Hippocampal formation (tissue), 2 donors: ENCODE data around the gene GNG7.
A peak's percentile ranks its signal among the peaks of the same experiment; 100 is the strongest.

Experiments
- DNase-seq, 2 donors: peaks; one replicate each; lab custom pipeline; 2025; lab: John Stamatoyannopoulos, UW

The GNG7 gene

DNA sequence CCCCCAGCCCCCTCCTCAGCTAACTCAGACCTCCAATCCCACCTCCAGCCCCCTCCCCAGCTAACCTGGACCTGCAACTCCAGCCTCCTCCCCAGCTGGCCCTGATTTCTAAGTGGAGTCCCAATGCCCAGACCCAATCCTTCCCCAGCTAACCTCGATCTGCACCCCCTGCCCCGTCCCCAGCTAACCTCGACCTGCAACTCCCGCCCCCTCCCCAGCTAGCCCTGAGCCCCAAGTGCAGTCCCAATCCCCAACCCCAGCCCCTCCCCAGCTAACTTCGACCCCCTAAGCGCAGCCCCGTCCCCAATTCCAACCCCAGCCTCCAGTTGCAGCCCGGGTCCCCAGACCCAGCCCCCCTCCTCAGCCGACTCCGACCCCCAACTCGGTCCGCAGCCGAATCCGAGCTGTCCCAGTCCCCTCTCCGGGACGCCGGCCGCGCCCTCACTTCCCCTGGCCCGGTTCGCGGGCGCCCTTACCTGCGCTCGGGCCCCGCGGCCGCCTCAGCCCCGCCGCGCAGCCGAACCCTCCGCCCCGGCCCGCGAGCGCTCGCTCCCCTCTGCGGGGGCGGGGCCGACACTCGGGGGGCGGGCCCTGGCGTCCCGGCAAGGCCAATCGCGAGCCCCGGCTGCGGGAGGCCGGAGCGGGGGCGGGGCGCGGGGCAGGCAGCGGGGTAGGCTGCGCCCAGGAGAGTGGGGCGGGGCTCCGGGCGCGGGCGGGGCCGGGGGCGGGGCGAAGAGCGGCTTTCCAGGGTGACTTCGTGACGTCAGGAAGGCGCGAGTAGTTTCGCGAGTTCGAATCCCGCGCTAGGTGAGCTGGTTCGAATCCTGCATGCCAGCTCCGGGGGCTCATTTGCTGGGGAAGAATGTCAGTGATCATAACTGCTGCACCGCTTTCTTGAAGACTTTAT is at the start of gene GNG7:
GNG7 (minus strand) TSS at position 525 of the 907 bp plus-strand sequence. CDS start 182,006 bp downstream, outside the sequence.
- DNase-seq, result peak; percentile 88 to 92

- no peak for DNase-seq
Observed at GRCh38 chr19:2751438-2751830, 48.9 kb upstream of the GNG7 start.

DNA sequence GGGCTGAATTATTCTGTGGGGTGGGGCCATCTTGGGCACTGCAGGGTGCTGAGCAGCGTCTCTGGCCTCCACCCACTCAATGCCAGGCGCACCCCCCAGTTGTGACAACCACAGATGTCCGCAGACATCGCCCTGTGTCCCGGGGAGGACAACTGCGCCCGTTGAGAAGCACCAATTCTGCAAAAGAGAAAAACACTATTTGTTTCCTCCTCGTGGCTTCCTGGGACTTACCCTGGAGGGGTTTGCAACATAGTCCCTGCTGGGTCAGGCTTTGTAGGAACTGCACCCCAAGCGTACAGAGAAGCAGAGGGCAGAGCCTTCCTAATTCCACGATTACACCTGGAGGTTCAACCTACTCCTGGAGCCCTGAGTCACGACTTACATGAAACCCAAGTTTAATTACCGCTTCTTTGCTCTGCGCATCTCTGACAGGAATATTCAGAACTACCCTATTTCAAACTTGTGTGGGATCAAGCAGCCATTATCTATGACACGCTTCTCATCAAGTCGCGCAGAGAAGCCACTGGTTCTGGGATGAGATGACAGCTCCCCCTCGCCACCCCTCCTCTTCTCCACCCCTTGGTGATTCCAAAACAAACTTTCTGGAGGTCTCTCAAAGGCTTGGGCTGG is 48.4 kb upstream of the GNG7 start:
- no peak for DNase-seq

- no peak for DNase-seq
Observed at GRCh38 chr19:2747349-2747748, 44.9 kb upstream of the GNG7 start.

DNA sequence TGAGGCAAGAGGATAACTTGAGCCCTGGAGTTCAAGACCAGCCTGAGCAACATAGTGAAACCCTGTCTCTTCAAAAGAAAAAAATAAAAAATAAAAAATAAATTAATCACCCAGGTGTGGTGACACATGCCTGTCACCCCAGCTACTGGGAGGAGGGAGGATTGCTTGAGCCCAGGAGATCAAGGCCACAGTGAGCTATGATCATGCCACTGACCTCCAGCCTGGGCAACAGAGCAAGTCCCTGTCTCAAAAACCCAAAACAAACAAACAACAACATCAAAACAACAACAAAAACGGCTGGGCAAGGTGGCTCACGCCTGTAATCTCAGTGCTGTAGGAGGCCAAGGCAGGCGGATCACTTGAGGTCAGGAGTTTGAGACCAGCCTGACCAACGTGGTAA is 41.6 kb upstream of the GNG7 start:
- no peak for DNase-seq

DNA sequence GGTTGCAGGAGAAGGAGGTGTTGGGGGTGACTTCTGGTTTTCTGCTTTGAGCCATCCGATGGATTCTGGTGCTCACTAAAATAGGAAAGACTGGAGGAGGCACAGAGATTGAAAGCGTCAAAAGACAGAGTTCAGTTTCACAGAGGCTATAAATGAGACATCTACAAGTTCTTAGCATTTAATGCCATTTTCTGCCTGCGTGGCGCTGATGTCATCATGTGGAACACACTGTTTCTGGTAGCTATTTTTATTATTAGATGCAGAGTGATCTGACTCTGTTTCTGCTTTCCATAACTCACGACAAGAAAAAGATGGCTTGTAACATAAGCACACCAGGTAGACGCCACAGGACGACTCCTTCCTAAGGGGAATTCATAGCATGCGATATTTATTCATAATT is 40.6 kb upstream of the GNG7 start:
- no peak for DNase-seq

- DNase-seq, result no peak
Observed at GRCh38 chr19:2740314-2740656, 37.8 kb upstream of the GNG7 start.

DNA sequence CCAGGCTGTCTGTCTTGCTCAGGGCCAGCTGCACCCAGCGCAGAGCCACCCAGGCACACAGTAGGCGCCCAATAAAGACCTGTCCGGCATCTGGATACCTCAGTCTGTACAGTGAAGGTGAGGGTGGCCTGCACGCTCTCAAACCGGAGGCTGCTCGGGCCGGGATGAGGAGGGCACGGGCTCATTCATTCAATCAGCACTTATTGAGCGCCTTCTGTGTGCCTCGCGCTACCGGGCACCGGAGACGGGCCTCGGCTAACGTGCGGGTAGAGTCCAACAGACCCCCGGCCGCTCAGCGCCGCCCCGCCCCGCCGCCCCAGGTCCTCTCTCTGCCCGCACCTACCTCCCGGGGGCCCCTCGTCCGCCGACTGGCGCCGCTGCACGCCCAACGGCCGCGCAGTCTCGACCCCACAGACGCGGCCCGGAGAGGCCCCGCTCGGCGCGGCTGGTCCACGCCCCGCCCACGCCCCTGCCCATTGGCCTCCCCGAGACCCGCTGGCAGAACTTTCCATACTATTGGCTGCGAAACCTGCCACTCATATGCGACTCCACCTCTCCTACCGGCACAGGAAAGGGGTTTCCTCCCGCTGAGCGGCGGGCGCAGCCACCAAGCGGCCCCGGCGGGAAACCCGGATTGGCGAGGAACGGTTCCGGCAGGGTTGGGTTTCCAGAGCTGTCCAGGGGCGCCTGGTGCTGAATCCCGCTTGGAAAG is 37.3 kb upstream of the GNG7 start, which contains the start of gene SLC39A3:
SLC39A3 (minus strand) TSS at position 416 of the 712 bp plus-strand sequence. CDS start 2,760 bp downstream, outside the sequence.
- peak; percentile 90 to 98 for DNase-seq

DNA sequence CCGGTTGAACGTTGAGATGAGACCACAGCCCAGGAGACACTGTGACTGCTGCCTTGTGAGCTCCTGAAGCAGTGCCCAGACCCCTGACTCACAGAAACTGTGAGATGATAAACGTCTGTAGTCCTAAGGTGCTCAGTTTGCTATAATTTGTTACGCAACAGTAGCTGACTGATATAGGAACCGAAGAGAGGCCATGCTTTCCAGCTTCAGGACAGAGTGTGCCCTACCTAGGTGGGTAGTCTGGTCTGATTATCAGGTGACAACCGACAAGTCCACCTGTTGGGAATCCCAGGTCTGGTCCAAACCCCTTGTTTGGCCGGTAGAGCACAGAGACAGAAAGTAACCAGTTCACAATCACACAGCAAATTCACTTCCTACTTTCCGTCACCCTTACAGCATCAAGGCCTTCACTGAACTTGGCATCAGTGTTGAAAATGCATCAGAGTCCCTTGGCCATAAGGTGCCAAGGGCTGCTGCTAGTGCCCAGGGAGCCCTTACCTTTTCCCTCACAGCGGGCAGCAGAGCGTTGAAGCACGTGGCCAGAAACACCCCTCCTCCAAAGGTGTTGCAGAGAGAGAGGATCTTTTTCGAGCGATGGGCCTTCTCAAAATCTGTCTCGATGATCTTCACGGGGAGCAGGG is 34.2 kb upstream of the GNG7 start:
- DNase-seq, result no peak

DNA sequence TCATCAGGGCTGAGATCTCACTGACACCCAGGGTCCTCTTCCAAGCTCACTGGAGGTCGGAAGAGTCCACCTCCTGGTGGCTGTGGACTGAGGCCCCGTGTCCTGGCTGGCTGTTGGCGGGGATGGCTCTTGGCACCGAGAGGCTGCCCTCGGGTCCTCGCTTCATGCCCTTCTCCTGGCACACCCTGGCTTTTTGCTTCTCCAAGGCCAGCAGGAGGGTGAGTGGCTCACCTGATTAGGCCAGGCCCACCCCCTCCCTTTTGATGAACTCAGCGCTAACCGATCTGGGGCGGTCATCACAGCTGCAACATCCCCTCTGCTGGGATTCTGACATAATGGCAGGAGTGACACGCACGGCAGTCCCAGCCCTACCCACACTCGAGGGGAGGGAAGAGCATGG is 32.9 kb upstream of the GNG7 start:
- DNase-seq, result no peak

GRCh38 chr19:2734589-2735288 is 32.2 kb upstream of the GNG7 start:
- DNase-seq, result no peak

DNA sequence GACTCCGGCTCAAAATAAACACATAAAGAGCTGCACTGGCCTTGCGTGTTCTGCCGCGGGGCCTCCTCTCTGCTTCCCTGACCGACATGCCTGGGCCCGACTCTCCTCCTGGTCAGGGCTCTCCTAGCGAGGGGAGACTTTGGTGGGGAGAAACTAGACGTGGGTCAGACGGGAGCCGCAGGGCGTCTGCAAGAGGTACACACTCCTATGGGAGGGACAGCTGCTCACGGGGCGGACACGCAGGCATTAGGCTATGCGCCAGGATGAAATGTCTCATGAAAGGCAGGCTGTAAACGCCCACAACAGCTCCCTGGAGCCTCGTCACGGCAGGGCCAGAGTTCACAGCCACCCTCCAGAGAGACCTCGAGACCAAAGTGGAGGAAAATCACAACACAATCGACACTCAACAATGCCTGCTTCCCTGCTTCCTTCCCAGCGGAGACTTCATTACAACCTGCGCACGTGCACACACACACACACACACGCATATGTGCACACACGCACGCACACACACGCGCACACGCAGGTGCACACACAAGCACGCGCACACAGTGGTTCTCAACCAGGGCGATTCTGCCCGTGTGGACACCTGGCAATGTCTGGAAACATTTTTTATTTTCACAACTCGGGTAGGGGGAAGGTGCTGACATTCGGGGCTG is 31.6 kb upstream of the GNG7 start:
- no peak for DNase-seq

GRCh38 chr19:2732883-2733282 is 30.4 kb upstream of the GNG7 start:
- no peak for DNase-seq

- no peak for DNase-seq
Observed at GRCh38 chr19:2732157-2732725, 29.7 kb upstream of the GNG7 start.

- DNase-seq, result no peak
Observed at GRCh38 chr19:2731181-2731995, 28.9 kb upstream of the GNG7 start.

DNA sequence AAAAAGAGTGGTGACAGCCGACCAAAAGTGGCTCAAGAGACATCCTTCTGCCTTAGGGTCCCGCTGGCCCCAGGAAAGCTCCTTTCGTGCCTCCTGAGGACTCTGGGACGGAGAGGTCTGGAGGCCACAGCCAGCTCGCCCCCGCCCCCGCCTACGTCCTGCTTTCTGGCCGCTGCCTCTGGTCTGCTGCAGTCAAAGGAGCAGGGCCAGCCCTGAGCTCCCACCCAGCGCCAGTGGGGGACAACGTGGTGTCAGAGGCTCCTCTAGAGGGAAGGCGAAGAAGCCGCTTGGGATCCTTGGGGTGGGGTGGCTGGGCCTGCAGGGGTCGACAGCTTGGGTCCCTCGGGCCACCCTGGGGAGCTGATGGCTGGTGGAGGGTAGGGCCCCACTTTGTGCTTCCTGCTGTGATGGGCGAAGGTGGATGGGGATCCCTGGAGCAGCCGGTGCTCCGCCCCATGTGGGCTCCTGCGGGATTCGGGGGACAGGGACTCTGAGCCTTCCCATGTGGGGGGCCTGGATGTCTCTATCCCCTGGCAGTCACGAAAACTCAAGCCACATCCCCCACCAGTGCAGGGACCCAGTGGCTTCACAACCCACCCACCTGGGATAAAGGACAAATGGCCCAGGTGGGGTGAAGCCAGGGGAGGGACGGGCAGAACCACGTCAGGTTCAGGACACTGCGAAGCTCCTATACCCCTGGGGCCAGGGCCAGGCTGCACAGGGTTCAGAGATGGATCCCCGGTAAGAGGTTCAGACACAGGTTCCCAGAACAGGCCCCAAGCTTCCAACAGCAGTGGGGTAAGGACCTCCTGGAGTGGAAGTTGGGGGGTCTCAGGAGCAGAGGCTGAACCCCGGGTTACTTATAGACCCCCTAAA is 27.7 kb upstream of the GNG7 start:
- DNase-seq, result no peak

DNA sequence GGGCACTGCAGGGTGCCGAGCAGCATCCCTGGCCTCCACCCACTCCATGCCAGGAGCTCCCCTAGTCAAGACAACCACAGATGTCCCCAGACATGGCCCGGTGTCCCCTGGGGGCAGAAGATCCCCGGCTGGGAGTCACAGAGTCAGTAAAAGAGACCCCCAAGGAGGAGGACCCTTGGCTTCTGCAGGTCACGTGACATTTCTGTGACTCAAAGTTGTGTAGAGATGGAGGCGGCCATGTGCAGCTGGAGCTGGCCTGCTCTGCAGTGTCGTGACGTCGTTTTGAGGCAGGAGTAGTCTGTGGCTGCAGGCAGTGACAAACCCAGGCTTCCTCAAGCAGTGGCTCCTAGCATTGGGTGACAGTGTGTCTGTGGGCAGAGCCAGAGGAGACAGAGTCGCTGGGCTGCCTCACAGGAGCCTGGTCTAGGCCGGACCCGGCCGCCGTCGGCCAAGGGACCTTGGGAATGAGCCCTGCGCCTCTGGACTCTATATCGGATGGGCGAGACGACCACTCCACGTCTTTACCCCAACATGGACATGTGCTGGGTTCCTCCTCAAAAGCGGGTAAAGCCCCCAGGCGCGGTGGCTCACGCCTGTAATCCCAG is 26.4 kb upstream of the GNG7 start:
- DNase-seq, result no peak

DNA sequence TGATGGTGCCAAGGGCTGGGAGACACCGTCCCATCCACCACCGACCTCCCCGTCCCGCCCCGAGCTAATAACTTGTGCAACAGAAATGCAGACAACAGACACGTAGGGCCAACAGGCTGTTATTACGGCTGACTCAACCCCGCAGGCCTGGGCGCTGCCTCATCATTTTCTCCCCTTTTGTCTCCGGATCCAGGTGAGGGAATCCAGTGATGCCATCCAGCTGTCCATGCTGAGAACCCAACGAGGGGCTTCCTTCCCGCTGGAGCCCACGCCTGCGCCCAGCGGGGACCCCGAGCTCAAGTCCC is 25.1 kb upstream of the GNG7 start:
- no peak for DNase-seq
